Activated CD8-positive, alpha-beta memory T cell treated with anti-CD3 and anti-CD28 coated beads, Interleukin-2, amount 50 U/mL, for 1 hour (primary cell): Measurements from ENCODE around the gene STYX.

Source experiments
- DNase-seq: peaks from one replicate; pipeline ENCODE4 v3.0.0-alpha.2; 2020; ENCODE audit errors: extremely low read depth

The STYX gene

DNA sequence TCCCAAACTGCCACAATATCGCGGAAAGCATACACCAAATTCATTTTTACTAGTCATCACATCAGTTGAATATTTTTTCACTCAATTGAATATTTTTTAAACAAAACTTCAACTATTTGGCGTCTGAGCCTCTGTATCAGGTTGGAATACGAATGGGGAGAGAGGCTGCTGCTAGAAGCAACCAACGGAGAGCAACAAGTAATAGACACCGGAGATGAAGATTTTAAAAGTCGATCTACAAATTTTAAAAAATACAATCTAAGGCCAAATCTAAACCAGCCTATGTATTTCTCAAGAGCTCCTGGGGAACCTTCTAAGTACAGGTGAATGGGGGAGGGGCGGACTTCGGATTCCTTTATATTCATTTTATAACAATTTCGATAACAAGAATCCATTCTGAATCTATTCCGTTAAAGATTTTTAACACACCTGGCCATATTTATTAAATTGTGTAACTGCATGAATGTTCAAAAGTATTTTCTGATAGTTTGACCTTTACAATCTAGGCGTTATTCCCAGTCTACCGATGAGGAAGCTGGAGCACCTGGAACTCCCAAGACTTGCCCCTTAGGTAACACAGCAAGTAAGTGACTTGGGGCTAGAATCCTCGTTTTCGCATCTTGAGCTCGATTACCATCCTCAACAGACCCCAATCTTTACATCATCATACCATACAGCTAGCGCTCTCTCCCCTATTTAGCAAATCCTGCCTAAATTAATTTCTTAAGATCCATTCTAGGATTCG lies 60.2 kb downstream of the STYX start:
- DNase-seq, result no peak

DNA sequence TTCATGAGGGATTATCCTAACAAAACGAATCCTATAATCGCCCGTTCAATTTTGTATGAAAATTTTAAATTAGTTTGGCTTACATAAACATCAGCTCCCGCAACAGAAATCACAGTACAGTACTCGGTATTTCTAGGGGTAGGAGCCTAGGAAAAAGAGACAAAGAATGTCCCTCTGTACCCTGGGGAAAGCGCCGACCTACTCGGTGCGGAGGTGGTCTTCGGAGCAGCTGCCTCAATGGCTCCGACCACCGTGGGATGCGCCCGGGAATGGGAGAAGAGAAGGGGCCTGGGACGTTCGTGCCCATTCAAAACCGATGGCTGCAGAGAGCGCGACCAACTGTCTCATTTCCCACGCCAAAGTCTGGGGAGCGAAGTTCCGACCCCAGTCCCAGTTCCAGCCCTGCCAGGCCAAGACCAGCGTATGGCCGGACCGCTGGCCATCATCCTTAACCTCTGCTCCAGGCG lies 60.8 kb downstream of the STYX start:
- no peak for DNase-seq

DNA sequence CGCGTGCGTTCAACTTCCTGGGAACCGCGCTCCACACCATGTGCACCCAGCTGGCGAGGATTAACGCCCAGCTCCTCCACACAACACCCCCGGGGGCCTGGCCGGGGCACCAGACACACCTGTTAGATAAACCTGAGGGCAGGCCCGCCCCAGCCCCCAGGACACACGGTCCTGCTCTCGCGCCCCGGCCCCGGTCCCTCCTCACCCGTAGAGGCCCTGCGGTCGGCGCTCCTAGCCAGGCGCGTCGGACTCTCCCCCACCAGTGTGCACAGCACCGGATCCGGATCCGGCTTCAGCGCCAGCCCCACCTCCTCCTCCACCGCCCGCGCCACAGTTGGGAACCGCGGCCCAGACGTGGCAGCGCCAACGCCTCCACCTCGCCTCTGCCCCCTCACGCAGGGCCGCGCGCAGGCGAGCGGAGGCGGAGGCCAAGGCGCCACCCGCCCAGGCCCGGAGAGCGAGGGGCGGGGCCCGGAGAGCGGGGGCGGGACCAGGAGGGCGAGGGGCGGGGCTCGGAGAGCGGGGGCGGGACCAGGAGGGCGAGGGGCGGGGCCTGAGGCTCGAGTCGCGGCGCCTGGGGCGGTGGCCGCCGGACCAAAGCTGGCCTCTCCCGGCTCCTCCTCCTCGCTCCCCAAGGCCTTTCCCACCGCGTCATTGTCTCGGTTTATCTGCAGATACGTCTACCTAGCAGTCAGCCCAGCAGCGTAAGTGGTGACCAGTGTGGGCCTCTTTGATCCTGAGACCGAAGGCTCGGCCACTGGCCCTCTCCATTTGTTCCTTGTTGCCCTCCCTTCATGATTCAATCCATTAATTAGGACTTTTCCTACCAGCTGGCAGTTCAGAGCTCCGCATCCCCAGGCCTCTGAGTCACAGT lies 61.5 kb downstream of the STYX start, which contains the start of gene GNPNAT1:
Gene GNPNAT1, minus strand, starts transcription at position 385 of the 874 bp plus-strand sequence. CDS start 6,957 bp downstream, outside the sequence.
- peak; percentile 68 for DNase-seq

DNA sequence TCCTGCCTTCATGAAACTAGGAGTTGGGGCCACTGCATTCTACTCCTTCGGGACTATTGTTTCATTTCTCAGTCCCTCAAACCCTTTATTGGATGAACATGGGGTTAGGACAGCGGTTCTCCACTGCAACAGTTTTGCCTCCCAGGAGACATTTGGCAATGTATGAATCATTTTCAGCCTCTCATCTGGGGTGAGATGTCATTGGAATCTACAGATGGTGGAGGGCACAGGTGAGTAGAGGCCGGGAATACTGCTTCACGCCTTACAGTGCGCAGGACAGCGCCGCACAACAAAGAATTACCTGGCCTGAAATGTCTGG lies 62.1 kb downstream of the STYX start:
- no peak for DNase-seq

DNA sequence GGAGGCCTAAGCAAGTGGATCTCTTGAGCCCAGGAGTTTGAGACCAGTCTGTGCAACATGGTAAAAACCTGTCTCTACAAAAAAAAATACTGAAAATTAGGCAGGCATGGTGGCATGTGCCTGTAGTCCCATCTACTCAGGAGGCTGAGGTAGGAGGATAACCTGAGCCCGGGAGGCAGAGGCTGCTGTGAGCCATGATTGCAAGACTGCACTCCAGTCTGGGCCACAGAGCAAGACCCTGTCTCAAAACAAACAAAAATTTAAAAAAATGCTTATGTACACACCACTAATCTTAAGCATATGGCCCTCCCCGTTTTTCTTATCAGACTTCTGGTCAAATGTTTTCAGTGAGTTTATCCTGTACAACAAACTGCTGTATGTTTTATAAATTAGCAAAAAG lies 63.1 kb downstream of the STYX start:
- no peak for DNase-seq

DNA sequence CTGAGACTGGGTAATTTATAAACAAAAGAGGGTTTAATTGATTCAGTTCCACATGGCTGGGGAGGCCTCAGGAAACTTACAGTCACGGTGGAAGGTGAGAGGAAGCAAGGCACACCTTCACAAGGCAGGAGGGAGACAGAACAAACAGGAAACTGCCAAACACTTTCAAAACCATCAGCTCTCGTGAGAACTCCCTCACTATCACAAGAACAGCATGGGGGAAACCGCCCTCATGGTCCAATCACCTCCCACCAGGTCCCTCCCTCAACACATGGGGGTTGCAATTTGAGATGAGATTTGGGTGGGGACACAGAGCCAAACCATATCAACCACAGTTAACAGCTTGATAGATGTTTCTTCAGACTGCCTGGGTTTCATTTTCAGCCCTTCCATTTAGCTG lies 67.7 kb downstream of the STYX start:
- DNase-seq, result no peak

DNA sequence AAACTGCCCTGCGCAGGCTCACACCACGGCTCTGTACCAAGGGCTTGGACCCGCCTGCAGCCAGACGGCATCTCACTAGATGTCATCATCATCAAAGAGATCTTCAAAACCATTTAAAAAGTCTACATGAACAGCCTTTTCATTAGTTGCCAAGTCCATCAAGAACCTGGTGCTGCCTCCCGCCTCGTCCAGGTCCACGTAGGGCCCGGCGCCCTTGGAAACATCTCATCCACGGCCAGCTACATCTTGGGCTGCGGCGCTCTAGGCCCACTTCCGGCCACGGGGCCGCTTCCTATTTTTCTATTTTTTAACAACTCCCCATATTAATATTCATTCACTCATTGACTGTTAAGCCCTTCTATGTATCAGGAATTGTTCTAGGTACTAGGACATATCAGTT lies 68.9 kb downstream of the STYX start:
- DNase-seq, result no peak

DNA sequence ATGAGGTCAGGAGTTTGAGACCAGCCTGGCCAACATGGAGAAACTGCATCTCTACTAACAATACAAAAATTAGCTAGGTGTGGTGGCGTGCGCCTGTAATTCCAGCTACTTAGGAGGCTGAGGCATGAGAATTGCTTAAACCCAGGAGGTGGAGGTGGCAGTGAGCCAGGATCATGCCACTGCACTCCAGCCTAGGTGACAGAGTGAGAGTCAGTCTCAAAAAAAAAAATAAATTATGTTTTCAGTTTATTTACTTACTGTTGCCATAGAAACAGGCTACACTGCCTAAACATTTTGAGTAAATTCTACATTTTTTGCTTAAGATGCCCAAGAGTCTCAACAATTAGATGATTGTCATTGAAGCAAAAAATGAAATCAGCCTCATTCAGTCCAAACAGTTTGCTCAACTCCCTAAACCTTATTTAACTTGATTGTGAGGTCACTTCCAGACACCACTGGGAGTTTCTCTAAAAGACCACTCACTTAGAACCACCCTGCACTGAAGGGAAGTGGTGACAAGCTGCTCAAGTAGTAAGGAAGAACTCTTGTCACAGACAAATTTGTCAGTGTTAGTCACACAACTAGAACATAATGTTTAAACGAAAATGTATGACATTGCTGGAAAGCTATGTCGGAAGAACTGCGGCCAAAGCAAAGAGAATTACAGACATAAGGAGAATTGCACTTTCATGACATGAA lies 71.2 kb downstream of the STYX start:
- DNase-seq, result no peak

DNA sequence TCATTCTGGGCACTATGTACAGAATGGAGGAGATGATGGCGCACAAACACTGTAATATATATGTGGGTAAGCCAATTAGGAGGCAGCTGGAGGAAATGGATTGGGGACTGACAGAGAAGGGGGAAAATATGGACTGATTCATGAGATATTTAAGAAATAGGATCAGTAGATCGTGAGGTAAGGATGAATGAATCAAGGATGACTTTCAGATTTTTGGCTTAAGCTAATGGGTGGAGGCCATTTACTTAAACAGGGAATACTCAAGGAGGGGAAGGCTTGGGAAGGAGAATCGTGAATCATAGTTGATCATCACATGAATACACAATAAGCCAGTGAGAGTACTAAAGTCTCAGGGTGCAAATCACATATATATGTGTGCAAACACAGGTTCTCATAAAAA lies 72.6 kb downstream of the STYX start:
- DNase-seq, result no peak

DNA sequence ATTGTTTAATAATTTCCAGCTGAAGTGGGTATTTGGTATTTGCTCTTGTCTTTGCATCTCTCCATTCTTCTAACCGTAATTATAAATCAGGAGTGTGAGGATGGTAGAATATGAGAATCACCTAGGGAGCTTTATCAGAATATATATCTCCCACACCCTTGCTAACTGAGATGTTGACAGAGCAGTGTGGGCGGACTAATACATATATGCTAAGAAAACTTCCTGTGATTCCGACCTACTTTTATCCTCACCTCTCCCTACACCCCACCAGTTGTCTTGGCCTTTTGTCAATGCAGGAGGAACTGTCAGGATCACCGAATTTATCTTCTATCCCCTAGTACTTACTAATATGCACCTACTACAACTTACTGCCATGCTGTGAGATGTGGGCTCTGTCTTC lies 76.1 kb downstream of the STYX start:
- no peak for DNase-seq

DNA sequence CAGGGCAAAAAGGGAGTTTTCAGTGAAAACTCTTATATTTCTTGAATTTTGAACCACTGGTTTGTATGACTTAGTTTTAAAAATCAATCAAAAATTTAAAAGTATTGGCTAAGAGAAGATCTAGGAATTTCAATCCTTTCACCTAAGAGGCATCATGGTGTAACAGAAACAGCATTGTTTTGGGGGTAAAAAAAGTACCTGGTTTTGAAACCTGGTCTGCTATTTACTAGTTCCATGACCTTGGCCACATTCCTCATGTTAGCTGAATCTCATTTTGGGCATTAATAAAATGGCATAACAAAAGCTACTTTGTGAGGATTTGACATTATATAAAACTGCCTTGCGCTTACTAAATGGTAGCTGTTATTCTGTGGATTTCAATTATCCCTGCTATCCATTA lies 78.1 kb downstream of the STYX start:
- no peak for DNase-seq

DNA sequence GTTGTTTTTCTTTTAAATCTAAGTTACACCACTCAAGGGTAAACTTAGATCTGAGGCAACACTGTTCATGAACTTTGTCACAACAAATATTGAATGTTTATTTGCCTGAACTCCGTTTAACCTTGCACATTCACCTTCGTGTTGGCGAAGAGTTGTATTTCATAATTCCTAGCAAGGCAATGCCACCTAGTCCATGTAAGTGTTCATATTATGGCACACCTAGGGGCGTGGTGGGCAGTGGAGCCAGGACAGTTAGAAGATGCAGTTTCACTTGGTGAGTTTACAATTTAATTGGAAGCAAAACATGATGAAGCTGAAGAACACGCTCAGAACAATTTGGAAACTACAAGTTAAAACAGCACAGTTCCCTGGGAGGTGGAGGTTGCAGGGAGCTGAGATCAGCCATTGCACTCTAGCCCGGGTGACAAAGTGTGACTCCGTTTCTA lies 91.9 kb downstream of the STYX start:
- DNase-seq, result no peak

DNA sequence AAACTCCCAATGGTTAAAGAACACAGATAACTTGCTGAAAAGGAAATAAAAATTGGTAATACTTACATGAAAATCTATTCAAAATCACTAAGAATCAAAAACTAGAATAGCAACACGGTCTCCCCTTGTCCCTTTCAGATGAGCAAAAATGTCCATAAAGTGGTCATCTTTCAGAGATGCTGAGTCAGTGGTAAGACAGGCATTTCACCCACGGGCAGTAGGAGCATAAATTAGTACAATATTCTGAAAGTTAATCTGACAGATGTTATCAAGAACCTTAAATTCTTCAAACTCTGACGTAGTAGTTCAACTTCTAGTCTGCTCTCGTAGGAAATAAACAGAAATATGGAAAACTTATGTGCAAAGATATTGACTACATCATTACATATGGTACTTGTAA lies 94.5 kb downstream of the STYX start:
- DNase-seq, result no peak
